Measurements from ENCODE around the gene SFTPB.

Gene SFTPB

GRCh38 chr2:85699325-85699724 is 31.3 kb upstream of the SFTPB start:
- no peak for DNase-seq

- DNase-seq: no peak
Measured at GRCh38 chr2:85698880-85699254, 30.9 kb upstream of the SFTPB start.

- no peak for DNase-seq
Measured at GRCh38 chr2:85698184-85698879, 30.3 kb upstream of the SFTPB start.

GRCh38 chr2:85697716-85698115 is 29.7 kb upstream of the SFTPB start:
- no peak for DNase-seq

GRCh38 chr2:85697096-85697495 is 29.1 kb upstream of the SFTPB start:
- no peak for DNase-seq

- DNase-seq: no peak
Measured at GRCh38 chr2:85695691-85696668, 28.0 kb upstream of the SFTPB start.

- DNase-seq: no peak
Measured at GRCh38 chr2:85695121-85695520, 27.1 kb upstream of the SFTPB start.

- DNase-seq: no peak
Measured at GRCh38 chr2:85694052-85695025, 26.3 kb upstream of the SFTPB start, which contains the start of gene GNLY. Gene GNLY (plus strand): TSS chr2:85694358. CDS start chr2:85694419, 61 bp downstream.

GRCh38 chr2:85692039-85692645 is 24.1 kb upstream of the SFTPB start:
- DNase-seq: no peak

- DNase-seq: no peak
Measured at GRCh38 chr2:85690932-85691331, 22.9 kb upstream of the SFTPB start.

- DNase-seq: no peak
Measured at GRCh38 chr2:85684806-85685205, 16.8 kb upstream of the SFTPB start.

GRCh38 chr2:85684380-85684779 is 16.4 kb upstream of the SFTPB start:
- no peak for DNase-seq

GRCh38 chr2:85682378-85682777 is 14.4 kb upstream of the SFTPB start:
- no peak for DNase-seq

GRCh38 chr2:85681776-85682175 is 13.8 kb upstream of the SFTPB start:
- no peak for DNase-seq

GRCh38 chr2:85681372-85681763 is 13.4 kb upstream of the SFTPB start:
- DNase-seq: no peak

- DNase-seq: no peak
Measured at GRCh38 chr2:85680707-85681371, 12.8 kb upstream of the SFTPB start.

GRCh38 chr2:85678794-85679672 is 11.0 kb upstream of the SFTPB start:
- peak; percentile 66 for DNase-seq

- DNase-seq: no peak
Measured at GRCh38 chr2:85678377-85678776, 10.4 kb upstream of the SFTPB start.

GRCh38 chr2:85675866-85676548 is 8.0 kb upstream of the SFTPB start:
- no peak for DNase-seq

- no peak for DNase-seq
Measured at GRCh38 chr2:85675427-85675826, 7.4 kb upstream of the SFTPB start.

Measured in activated T-cell treated with anti-CD3 and anti-CD28 coated beads for 4 hours (primary cell).